NCI-H446 treated with DMSO at 0.1 percent for 48 hours (cell line): Measurements from ENCODE around the gene PPP1R1C.
A peak's percentile ranks its signal among the peaks of the same experiment; 100 is the strongest.
"Not testable (repeated sequence)": the region's sequence is repeated elsewhere in the genome, so short reads cannot be mapped to it uniquely, and the experiment has no call there.

Source experiments
- DNase-seq: peaks from one replicate; lab custom pipeline; 2025; lab: John Stamatoyannopoulos, UW

PPP1R1C gene

GRCh38 chr2:182015334-182016109 is 29.9 kb downstream of the PPP1R1C start:
- DNase-seq: no peak

- no peak for DNase-seq
Observed at GRCh38 chr2:182018218-182018617, 32.6 kb downstream of the PPP1R1C start.

GRCh38 chr2:182019731-182020130 is 34.1 kb downstream of the PPP1R1C start:
- no peak for DNase-seq

GRCh38 chr2:182020286-182021070 is 34.8 kb downstream of the PPP1R1C start:
- DNase-seq: no peak

- DNase-seq: no peak
Observed at GRCh38 chr2:182023235-182023634, 37.6 kb downstream of the PPP1R1C start.

- not testable (repeated sequence) for DNase-seq
Observed at GRCh38 chr2:182030875-182031274, 45.2 kb downstream of the PPP1R1C start.

- no peak for DNase-seq
Observed at GRCh38 chr2:182031956-182032355, 46.3 kb downstream of the PPP1R1C start.

- no peak for DNase-seq
Observed at GRCh38 chr2:182033449-182033848, 47.8 kb downstream of the PPP1R1C start.

GRCh38 chr2:182038576-182038975 is 52.9 kb downstream of the PPP1R1C start:
- no peak for DNase-seq

- peak; percentile 43 for DNase-seq
Observed at GRCh38 chr2:182043021-182043420, 57.4 kb downstream of the PPP1R1C start.

GRCh38 chr2:182043861-182044260 is 58.2 kb downstream of the PPP1R1C start:
- DNase-seq: no peak

GRCh38 chr2:182047544-182047943 is 61.9 kb downstream of the PPP1R1C start:
- peak; percentile 63 for DNase-seq

GRCh38 chr2:182048088-182048487 is 62.4 kb downstream of the PPP1R1C start:
- no peak for DNase-seq

GRCh38 chr2:182048621-182049020 is 63.0 kb downstream of the PPP1R1C start:
- DNase-seq: no peak

GRCh38 chr2:182049372-182050148 is 63.9 kb downstream of the PPP1R1C start:
- DNase-seq: no peak

GRCh38 chr2:182050333-182051135 is 64.9 kb downstream of the PPP1R1C start:
- DNase-seq: no peak

GRCh38 chr2:182055993-182056392 is 70.3 kb downstream of the PPP1R1C start:
- DNase-seq: no peak

- peak; percentile 14 for DNase-seq
Observed at GRCh38 chr2:182057002-182057401, 71.3 kb downstream of the PPP1R1C start.

- no peak for DNase-seq
Observed at GRCh38 chr2:182058056-182058455, 72.4 kb downstream of the PPP1R1C start.

- no peak for DNase-seq
Observed at GRCh38 chr2:182061739-182062138, 76.1 kb downstream of the PPP1R1C start.

GRCh38 chr2:182062329-182062972 is 76.8 kb downstream of the PPP1R1C start:
- no peak for DNase-seq
